ENCODE measurements around the gene CIAO3. TPM values are rescaled to one million over a fixed set of nuclear protein-coding genes. Genes with fewer than 3 reads are reported as not detected.
A peak's percentile ranks its signal among the peaks of the same experiment; 100 is the strongest.

Gene CIAO3
- total RNA-seq, 1 experiment from 2014 or later: 21.9 TPM

- Histone ChIP-seq H3K4ac (ENCODE audit: low read depth, low read length) (no peak overlapping the region), H3K56ac (ENCODE audit: insufficient read length, low read depth, low read length) (no peak overlapping the region), H2BK15ac (ENCODE audit: low read depth, low read length) (no peak overlapping the region), H3K27ac (ENCODE audit: insufficient read length, low read depth, low read length) (no peak overlapping the region), H3K9ac (ENCODE audit: extremely low read depth, insufficient read length, low read length) (no peak overlapping the region), H2BK12ac (ENCODE audit: insufficient read length, low read depth, low read length) (no peak overlapping the region), H3K79me2 (ENCODE audit: insufficient read depth, low read length) (no peaks in the 10 kb centered on the region; the same call in 1 of the 2 replicates), H2AK5ac (ENCODE audit: insufficient read length, low read length) (no peak overlapping the region), H3K4me1 (ENCODE audit: insufficient read depth, low read length) (no peaks in the 10 kb centered on the region), H3T11ph (ENCODE audit: low read length) (no peak overlapping the region), H3K23me2 (ENCODE audit: insufficient read length, low read depth, low read length, poor library complexity, severe bottlenecking) (peaks cover 11% of the 10 kb centered on the region), H2BK120ac (ENCODE audit: low read depth, low read length, poor library complexity, severe bottlenecking) (no peak overlapping the region), H3K79me1 (ENCODE audit: insufficient read depth, low read depth, low read length, poor library complexity, severe bottlenecking) (peaks cover 2% of the 10 kb centered on the region), H3K9me3 (ENCODE audit: control insufficient read depth, low read depth, low read length) (no peaks in the 10 kb centered on the region), H3K27me3 (ENCODE audit: insufficient read depth, low read length) (no peaks in the 10 kb centered on the region), H2AFZ (ENCODE audit: low read length) (no peak overlapping the region), H3K14ac (ENCODE audit: insufficient read depth, low read length) (no peak overlapping the region), H2BK20ac (ENCODE audit: low read depth, low read length, poor library complexity, severe bottlenecking) (no peak overlapping the region), H2BK5ac (ENCODE audit: insufficient read length, low read length) (no peak overlapping the region), H4K91ac (ENCODE audit: insufficient read length, low read depth, low read length) (no peak overlapping the region), H4K5ac (ENCODE audit: insufficient read length, low read depth, low read length) (no peak overlapping the region), H3K18ac (ENCODE audit: insufficient read length, low read depth, low read length) (no peak overlapping the region), H3K4me2 (ENCODE audit: insufficient read depth, insufficient read length, low read length) (no peak overlapping the region), H4K20me1 (ENCODE audit: control insufficient read depth, insufficient read depth, insufficient read length) (peaks cover under 1% of the 10 kb centered on the region), H3K23ac (ENCODE audit: insufficient read length, low read depth, low read length) (no peak overlapping the region), H4K8ac (replicated peaks; ENCODE audit: insufficient read length, low read depth, low read length) (no peak overlapping the region)
- H3K9me3 Mint-ChIP-seq: no peaks in the 10 kb centered on the region
- H3K4me3 Mint-ChIP-seq: peak overlapping the region; percentile 41 to 68
- H3K27me3 Mint-ChIP-seq (ENCODE audit: low read depth): peaks cover 6% of the 10 kb centered on the region
- H3K36me3 Mint-ChIP-seq (ENCODE audit: insufficient read depth in 1 of 3, low read depth in 3 of 3): peaks cover 0 to 16% (median 13%) of the 10 kb centered on the region in 3 experiments; a peak in 5 of 7 replicates
- no CpG with 5 or more reads among the region's 58 CpGs for WGBS (ENCODE audit: extremely low coverage, insufficient read length, low lambda C conversion rate)
- no peak overlapping the region for H3K27ac Mint-ChIP-seq
- TF ChIP-seq CTCF (conservative IDR thresholded peaks at IDR 0.05): peak; percentile 96
- DNase-seq: peak; percentile 90
- H3K4me1 Mint-ChIP-seq: peaks cover 0 to 2% of the 10 kb centered on the region in 2 experiments; a peak in 1 of 4 replicates
These were observed 45.1 kb upstream of the CIAO3 start for GRCh38 chr16:785563-786535.

Data from H9 (cell line).